KMS-11 (cell line): Measurements from ENCODE around the gene CAMTA1.

Experiments used
- H2AFZ ChIP-seq: fragments of 200-600 bp; sonication (generic); 2 replicates; pipeline ENCODE4 v1.6.1; 2016; ENCODE audit warnings: antibody characterized with exemption, mixed run types, low read depth
- H3K27ac ChIP-seq: fragments of 200-600 bp; sonication (generic); 2 replicates; pipeline ENCODE4 v1.6.1; 2016; ENCODE audit warnings: mild to moderate bottlenecking, mixed run types
- H3K27me3 ChIP-seq: fragments of 200-600 bp; sonication (generic); 2 replicates; pipeline ENCODE4 v1.6.1; 2017; ENCODE audit warnings: mild to moderate bottlenecking, low read depth, mixed run types, moderate library complexity; ENCODE audit not compliant: insufficient read depth
- H3K36me3 ChIP-seq: fragments of 200-600 bp; sonication (generic); 2 replicates; pipeline ENCODE4 v1.6.1; 2017; ENCODE audit warnings: mild to moderate bottlenecking, mixed run types; ENCODE audit not compliant: insufficient read depth
- H3K4me1 ChIP-seq: fragments of 200-600 bp; sonication (generic); 2 replicates; pipeline ENCODE4 v1.6.1; 2016; ENCODE audit warnings: mild to moderate bottlenecking, low read depth, mixed run types; ENCODE audit not compliant: poor library complexity, severe bottlenecking
- H3K4me2 ChIP-seq: fragments of 200-600 bp; sonication (generic); 2 replicates; pipeline ENCODE4 v1.7.0; 2016; ENCODE audit warnings: mild to moderate bottlenecking, mixed run types
- H3K4me3 ChIP-seq: fragments of 200-600 bp; sonication (generic); IDR thresholded peaks from 2 replicates; pipeline ENCODE4 v1.6.1; 2017; ENCODE audit warnings: low read depth, low read length, mixed read lengths; ENCODE audit not compliant: insufficient read depth
- H3K79me2 ChIP-seq: fragments of 200-600 bp; sonication (generic); 2 replicates; pipeline ENCODE4 v1.6.1; 2016; ENCODE audit warnings: low read depth, mixed run types; ENCODE audit not compliant: insufficient read depth
- H3K9ac ChIP-seq: fragments of 200-600 bp; sonication (generic); 2 replicates; pipeline ENCODE4 v1.6.1; 2016; ENCODE audit warnings: mild to moderate bottlenecking, mixed run types
- H4K20me1 ChIP-seq: fragments of 200-600 bp; sonication (generic); 2 replicates; pipeline ENCODE4 v1.6.1; 2016; ENCODE audit warnings: mild to moderate bottlenecking, mixed run types; ENCODE audit not compliant: insufficient read depth
- TF ChIP-seq, protein P1 (sequence below): fragments of 200-600 bp; sonication (generic); conservative IDR thresholded peaks from 2 replicates; pipeline ENCODE4 v1.6.1; 2017; ENCODE audit warnings: low read depth, mild to moderate bottlenecking, antibody characterized with exemption, low read length, moderate library complexity, mixed read lengths

CAMTA1 gene

DNA sequence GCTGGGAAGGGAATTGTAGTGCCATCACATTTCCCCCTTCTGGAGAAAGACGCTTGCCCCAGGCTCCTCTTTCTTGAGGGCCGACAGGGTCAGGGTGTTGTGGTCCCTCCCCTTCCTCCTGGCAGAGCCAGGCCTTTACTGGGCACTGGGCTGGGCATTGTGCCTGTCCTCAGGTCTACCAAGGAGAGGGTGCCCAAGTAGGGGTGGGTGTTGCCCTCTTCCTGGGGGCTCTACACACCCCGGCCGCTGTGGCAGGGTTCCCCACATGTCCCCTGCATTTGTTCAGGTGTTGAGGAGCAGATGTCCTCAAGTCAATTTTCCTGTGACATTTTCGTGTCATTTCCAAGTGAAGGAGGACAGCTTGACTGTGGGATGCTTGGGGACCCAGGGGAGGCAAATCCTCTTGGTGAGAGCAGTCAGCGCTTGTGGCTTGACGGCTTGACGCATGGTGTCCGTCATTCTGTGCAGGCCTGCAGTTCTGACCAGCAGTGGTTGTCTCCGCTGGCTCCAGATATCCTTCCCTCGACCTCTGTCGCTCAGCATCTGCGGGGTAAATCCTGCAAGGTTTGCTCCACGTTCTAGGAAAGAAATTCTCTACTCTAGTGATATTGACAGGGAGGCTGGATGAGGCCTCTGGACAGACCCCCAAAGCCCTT is 804.0 kb downstream of the CAMTA1 start:
- no peak overlapping the region for H3K9ac ChIP-seq
- no peak overlapping the region for H3K4me2 ChIP-seq
- TF ChIP-seq, protein P1, sequence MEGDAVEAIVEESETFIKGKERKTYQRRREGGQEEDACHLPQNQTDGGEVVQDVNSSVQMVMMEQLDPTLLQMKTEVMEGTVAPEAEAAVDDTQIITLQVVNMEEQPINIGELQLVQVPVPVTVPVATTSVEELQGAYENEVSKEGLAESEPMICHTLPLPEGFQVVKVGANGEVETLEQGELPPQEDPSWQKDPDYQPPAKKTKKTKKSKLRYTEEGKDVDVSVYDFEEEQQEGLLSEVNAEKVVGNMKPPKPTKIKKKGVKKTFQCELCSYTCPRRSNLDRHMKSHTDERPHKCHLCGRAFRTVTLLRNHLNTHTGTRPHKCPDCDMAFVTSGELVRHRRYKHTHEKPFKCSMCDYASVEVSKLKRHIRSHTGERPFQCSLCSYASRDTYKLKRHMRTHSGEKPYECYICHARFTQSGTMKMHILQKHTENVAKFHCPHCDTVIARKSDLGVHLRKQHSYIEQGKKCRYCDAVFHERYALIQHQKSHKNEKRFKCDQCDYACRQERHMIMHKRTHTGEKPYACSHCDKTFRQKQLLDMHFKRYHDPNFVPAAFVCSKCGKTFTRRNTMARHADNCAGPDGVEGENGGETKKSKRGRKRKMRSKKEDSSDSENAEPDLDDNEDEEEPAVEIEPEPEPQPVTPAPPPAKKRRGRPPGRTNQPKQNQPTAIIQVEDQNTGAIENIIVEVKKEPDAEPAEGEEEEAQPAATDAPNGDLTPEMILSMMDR = no peak
- no peaks in the 10 kb centered on the region for H3K79me2 ChIP-seq
- H3K4me3 ChIP-seq = no peak overlapping the region
- no peak overlapping the region for H2AFZ ChIP-seq
- H3K4me1 ChIP-seq = no peaks in the 10 kb centered on the region
- no peaks in the 10 kb centered on the region for H3K36me3 ChIP-seq
- H3K27me3 ChIP-seq = peaks cover 64% of the 10 kb centered on the region; the same call in 1 of the 2 replicates
- no peaks in the 10 kb centered on the region for H4K20me1 ChIP-seq
- no peak overlapping the region for H3K27ac ChIP-seq

DNA sequence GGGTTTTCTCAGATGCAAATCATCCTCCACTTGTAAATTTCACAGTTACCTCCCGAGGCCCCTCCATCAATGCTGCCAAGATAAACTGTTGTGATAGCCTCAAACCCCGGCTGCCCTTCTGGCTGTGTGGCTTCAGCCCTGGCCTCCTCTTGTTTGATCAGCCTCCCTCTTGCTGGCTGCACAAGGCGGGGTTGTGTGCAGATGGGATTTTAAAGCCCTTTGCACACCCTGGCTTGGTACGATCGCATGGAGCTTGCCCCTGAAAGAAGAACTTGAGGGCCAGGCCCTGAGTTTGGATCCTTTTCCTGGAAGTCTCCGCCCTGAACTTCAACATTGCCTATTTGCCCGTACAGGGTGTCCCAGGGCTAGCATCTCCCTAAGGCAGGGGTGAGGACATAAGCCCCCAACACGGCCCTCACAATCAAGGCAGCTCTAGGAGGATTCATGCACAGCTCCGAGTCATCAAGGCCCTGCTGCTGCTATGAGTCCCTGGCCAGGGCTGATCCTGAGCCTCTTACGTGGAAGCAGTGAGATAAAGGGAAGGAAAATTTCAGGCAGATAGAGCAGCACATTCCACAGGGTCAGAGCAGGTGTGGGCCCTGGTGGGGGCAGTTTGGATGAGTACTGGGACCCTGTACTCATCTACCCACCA is 804.6 kb downstream of the CAMTA1 start:
- Histone ChIP-seq H3K79me2 (no peaks in the 10 kb centered on the region), H3K4me3 (no peak overlapping the region), H2AFZ (no peak overlapping the region), H3K27me3 (peaks cover 67% of the 10 kb centered on the region; the same call in 1 of the 2 replicates), H3K36me3 (no peaks in the 10 kb centered on the region), H3K27ac (no peak overlapping the region), H4K20me1 (no peaks in the 10 kb centered on the region), H3K4me2 (no peak overlapping the region), H3K4me1 (no peaks in the 10 kb centered on the region), H3K9ac (no peak overlapping the region)
- TF ChIP-seq, protein P1 = no peak

DNA sequence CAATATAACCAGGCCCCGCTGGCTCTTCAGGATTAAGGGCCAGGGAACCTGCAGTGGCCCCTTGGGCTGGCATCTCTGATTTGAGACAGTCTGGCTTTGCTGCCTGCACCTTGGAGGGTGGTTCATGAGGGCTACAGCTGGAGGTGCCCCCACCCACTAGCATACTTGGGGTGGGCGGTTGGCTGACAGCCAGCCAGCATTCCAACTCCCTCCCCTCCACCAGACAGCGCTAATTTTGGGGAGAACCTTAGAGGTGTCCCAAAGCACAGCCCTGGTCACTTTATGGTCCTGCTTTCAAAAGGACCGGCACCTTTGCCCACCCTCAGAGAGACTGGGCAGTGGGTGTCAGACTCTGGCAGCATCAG is 805.2 kb downstream of the CAMTA1 start:
- no peaks in the 10 kb centered on the region for H4K20me1 ChIP-seq
- no peaks in the 10 kb centered on the region for H3K36me3 ChIP-seq
- no peak overlapping the region for H3K9ac ChIP-seq
- TF ChIP-seq, protein P1 = no peak
- peaks cover 68% of the 10 kb centered on the region; the same call in 1 of the 2 replicates for H3K27me3 ChIP-seq
- no peak overlapping the region for H3K4me3 ChIP-seq
- no peak overlapping the region for H3K4me2 ChIP-seq
- H3K27ac ChIP-seq = no peak overlapping the region
- no peaks in the 10 kb centered on the region for H3K79me2 ChIP-seq
- no peak overlapping the region for H2AFZ ChIP-seq
- no peaks in the 10 kb centered on the region for H3K4me1 ChIP-seq

DNA sequence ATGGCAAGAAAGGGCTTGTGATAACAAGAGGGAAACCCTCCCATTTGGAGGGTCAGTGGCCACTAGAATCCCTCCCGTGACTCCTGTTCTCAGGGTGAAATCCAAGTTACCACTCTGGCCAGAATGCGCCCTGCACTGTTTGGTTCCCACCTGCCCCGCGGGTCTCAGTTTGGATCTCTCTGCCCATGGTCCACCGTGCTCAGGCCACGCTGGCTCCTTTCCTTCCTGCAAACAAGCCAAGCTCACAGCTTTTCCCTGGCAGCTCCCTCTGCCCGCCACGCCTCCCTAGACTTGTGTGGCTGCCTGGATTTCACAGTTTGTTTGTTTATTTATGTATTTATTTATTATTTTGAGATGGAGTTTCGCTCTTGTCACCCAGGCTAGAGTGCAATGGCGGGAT is 806.3 kb downstream of the CAMTA1 start:
- Histone ChIP-seq H4K20me1 (no peaks in the 10 kb centered on the region), H3K36me3 (no peaks in the 10 kb centered on the region), H3K27me3 (peaks cover 69% of the 10 kb centered on the region; the same call in 1 of the 2 replicates), H3K27ac (no peak overlapping the region), H3K4me2 (no peak overlapping the region), H3K9ac (no peak overlapping the region), H3K4me3 (no peak overlapping the region), H2AFZ (no peak overlapping the region), H3K79me2 (no peaks in the 10 kb centered on the region), H3K4me1 (no peaks in the 10 kb centered on the region)
- TF ChIP-seq, protein P1 = no peak
